NCI-H1048 (cell line): ENCODE measurements around the gene PRDM15.

ENCODE experiments used
- DNase-seq: peaks from one replicate; lab custom pipeline; 2025; lab: John Stamatoyannopoulos, UW

Gene PRDM15

GRCh38 chr21:41778930-41779600 is 100.1 kb downstream of the PRDM15 start:
- DNase-seq: peak; percentile 82

DNA sequence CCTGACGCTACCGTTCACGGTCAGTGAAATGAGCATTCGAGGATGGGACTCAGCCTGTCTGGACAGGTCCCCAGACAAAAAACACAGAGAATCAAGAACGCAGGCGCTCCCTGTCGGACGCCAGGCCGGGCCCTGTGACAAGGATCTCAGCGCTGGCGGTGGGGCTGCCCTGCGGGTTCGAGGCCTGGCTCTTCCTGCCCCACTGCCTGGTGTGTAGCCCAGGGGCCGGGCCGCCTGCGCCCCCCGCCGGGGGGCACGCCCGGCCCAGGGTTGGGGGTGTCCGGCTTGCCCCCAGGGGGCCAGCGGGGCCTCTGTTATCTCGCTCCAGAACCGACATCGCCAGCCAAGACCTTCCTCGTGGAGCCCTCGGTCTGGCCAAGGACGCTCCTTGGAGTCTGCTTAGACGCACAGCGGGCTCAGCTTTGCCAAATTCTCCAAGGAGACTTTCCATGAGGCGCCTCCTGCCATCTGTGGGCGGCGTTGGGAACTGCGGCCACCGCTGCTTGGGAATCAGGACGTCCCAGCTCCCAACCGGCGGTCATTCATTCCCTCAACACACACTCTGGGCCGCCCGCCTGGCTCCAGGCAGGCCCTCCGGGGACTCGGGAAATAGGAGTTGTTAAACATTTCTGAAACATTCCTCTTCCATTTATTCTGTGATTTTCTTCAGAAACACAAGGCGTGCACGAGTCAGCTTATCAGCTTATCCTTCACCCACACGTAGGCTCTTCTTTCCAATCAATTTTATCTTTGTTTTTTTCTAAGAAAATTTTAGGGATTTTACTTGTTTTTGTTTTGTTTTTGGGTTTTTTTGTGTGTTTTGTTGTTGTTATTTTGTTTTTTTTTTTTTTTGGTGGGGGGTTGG is 101.0 kb downstream of the PRDM15 start:
- DNase-seq: peak; percentile 54

DNA sequence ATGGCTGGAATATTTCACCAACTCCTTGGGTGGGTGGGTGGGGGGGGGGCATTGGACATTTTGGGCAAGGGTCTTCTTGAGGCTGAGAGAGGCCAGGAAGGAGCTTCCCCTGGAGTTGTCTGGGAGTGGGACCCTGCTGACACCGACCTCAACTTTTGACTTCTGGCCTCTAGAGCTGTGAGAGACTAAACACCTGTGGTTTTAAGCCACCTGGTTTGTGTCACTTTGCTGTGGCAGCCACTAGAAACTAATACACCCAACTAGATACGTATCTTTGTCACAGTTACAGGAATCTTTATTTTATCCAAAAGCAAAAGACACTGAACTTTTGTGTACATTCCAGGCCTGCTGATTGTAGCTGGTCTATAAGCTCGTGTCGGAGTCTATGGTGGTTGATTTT is 102.4 kb downstream of the PRDM15 start:
- DNase-seq: no peak

GRCh38 chr21:41775149-41775472 is 104.0 kb downstream of the PRDM15 start:
- DNase-seq: no peak

- DNase-seq: no peak
Measured at GRCh38 chr21:41774467-41775148, 104.5 kb downstream of the PRDM15 start.

GRCh38 chr21:41772351-41773080 is 106.6 kb downstream of the PRDM15 start:
- DNase-seq: no peak

DNA sequence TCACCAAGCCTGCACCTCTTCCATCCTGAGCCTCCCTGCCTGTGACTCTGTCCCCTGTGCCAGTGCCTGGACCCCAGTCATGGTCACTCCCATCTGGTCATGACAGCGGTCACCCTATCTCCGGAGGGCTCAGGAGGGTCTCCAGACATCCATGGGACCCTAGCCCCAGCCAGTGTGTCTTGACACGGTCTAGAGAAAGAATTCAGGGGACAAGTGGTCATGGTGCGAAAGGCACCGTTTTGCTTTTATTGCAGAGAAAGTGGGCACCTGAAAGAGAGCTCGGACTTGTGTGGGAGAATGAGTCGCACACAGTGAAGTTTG is 107.6 kb downstream of the PRDM15 start:
- no peak for DNase-seq

DNA sequence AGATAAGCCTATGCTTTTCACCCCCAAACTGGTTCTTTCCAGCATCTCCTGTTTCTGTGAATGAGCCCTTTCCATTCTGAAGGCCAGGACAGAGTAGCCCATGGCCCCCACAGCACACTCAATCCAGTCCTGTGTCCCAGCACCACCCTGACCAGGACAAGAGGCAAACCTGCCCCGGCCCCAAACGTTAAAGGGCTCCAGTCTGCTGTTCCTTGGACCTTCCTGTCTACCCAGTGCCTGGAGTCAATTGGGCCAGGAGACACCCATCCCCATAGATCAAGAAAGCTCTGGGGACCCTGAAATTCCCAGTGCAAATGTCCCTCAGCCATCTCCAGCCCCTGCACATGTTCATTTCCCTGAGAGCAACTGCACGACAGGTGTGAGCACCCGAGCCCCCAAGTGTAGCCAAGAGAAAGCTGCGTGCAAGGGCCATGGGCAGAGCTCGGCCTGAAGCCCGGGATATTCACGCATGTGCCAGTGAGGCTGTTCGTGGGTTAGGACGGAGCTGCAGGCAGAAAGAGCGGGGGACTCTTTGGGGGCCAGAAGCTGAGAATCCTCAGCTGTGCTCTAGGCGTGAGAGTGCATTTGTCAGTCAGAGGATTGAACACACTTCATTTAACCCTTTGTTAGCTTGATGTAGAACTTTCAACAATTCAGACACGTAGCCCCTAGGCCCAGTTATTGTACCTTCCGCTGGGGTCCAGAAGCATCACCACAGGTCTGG is 108.1 kb downstream of the PRDM15 start:
- no peak for DNase-seq

DNA sequence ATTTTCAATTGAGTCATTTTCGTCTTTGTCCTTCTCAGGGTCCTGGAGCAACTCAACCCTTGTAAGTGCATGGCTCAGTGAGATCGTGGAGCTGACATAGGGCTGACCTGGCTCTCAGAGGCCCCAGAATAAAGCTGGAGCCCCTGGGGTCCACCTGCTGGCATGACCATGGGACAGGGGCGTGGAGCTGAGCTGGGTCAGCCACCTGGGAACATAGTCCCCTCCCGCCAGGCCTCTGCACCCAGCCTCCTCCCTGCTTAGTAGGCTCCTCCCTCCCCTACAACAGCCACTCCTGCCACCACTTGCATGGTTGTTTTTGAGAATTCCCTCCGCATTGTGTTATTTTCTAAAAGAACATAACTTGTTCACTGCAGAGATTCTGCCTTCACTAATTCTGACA is 109.2 kb downstream of the PRDM15 start:
- DNase-seq: no peak

- DNase-seq: no peak
Measured at GRCh38 chr21:41769521-41769920, 109.6 kb downstream of the PRDM15 start.

GRCh38 chr21:41769111-41769510 is 110.0 kb downstream of the PRDM15 start:
- no peak for DNase-seq

DNA sequence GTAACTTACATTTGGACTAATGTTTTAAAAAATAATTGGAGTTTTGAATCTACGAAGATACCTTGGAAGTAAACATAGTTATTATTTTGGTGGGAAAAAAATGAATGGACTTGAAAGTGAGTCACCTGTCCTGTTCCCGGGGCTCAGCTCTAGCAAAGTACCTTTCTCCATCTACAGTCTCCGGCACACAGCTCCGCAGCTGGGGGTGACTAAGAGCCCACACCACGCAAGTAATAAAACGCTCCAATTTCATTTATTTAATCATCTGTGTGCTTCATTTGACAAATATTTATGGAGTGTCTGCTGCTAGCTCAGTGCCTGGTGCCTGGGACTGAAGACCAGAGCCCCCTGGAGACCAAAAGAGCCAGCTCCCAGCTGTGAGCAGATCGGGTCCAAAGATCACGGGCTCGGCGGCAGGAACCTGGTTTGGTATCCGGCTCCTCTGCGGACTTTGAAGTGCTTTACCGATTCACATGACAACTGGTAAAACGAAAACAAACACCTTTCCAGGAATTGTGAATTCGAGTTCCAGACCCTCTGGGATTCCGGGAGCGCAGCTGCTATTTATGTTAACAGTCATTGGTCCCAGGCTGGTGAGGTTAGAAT is 110.6 kb downstream of the PRDM15 start:
- no peak for DNase-seq

GRCh38 chr21:41767606-41768436 is 111.3 kb downstream of the PRDM15 start:
- no peak for DNase-seq

GRCh38 chr21:41766883-41767605 is 112.1 kb downstream of the PRDM15 start, which contains the start of gene RIPK4:
RIPK4 (minus strand) TSS chr21:41767052; CDS start chr21:41767041, 11 bp downstream.
- DNase-seq: peak; percentile 70

DNA sequence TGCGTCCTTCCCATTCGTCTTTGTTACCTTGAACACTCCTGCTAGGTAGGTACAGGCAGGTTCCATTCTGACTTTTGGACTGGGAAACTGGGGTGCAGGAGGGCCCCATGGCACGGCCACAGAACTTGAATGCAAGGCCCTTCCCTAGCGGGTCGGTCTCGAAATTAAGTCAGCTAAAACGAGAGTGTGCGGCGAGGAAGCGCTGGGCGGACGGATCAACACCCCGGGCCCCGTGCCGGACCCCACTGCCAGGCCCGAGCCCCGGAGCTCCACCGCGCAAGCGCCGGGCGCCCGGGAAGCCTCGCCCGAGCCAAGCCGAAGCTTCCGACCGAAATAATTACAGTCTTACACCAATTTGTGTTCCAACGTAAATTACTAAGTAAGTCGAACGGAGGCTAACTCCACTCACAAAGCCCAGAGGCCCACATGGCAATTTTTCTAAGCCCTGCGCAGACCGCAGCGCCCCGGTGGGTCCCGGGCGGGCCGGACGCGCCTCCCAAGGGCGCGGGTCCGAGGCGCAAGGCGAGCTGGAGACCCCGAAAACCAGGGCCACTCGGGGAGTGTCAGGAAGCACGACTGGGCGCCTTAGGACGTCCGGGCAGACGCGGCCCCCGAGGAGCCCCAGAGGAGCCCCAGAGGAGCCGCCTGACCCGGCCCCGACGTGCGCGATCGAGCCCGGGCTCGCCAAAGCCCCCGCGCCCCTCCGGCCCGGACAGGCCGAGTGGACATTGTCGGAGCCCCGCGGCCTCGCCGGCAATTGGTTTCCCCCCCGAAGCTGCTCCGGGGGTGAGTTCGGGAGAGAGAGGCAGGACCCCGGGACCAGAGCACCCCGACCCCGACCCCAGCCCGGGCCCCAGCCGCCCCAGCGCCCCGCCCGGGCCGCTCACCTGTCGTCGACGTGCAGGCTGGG is 112.9 kb downstream of the PRDM15 start:
- DNase-seq: no peak

DNA sequence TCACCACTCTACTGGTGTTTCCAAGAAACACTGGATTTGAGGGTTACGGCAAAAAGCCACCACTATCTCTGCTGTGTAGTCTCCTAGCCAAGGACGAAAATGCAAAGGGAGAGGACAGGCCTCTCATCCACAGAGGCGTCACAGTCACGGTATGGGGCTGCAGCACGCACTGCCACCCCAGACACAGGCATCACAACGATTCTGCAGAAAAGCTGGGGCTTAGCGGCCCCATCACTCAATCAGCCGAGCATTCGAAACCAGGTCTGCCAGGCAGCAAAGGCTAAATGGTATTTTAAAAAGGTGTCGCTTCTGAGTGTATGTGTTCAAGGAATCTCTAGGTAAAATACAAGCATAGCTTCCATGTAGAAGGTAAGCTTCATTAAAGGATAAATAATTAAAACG is 113.7 kb downstream of the PRDM15 start:
- no peak for DNase-seq

- DNase-seq: no peak
Measured at GRCh38 chr21:41764558-41765419, 114.4 kb downstream of the PRDM15 start.

- no peak for DNase-seq
Measured at GRCh38 chr21:41763996-41764395, 115.1 kb downstream of the PRDM15 start.
